Left ventricle myocardium inferior (tissue), 1 donor: Measurements from ENCODE around the gene DNAJB1. TPM values are rescaled to one million over a fixed set of nuclear protein-coding genes. Genes with fewer than 3 reads are reported as not detected.

ENCODE experiments used
- DNase-seq: peaks from one replicate; pipeline ENCODE4 v3.0.0-alpha.2; 2020
- H3K27ac ChIP-seq: fragments of 200-600 bp; replicated peaks from 2 replicates; pipeline ENCODE4 v1.8.0; 2021
- H3K27me3 ChIP-seq: fragments of 200-600 bp; 2 replicates; pipeline ENCODE4 v1.8.0; 2021; ENCODE audit warnings: low read depth
- H3K36me3 ChIP-seq: fragments of 200-600 bp; 2 replicates; pipeline ENCODE4 v1.8.0; 2021
- H3K4me1 ChIP-seq: fragments of 200-600 bp; 2 replicates; pipeline ENCODE4 v1.8.0; 2021
- H3K4me3 ChIP-seq: fragments of 200-600 bp; 2 replicates; pipeline ENCODE4 v1.8.0; 2021; ENCODE audit warnings: mild to moderate bottlenecking, moderate library complexity
- H3K9me3 ChIP-seq: fragments of 200-600 bp; replicated peaks from 2 replicates; pipeline ENCODE4 v1.8.0; 2021
- CTCF ChIP-seq: fragments of 200-600 bp; IDR thresholded peaks from 2 replicates; pipeline ENCODE4 v1.8.0; 2021; ENCODE audit warnings: antibody characterized with exemption, mild to moderate bottlenecking, borderline replicate concordance
- intact Hi-C: fragments of 100-400 bp; cut with micrococcal nuclease; formaldehyde crosslinking; loops from one replicate; pipeline ENCODE4 v1.11.0; 2022
- total RNA-seq: library from RNA; stranded (reverse); fragmentation: NEBNext Ultra II Directional; extraction: Animal tissue kit (Norgen Biotek cat#: 25700); gene quantifications from one replicate; pipeline ENCODE4 v1.2.1, GENCODE V29; 2021
- donor health status: DM: no; HTN: yes; CAD: no; lungs with severe emphysema.

Gene DNAJB1
- total RNA-seq, 1 donor from 2014 or later, result 48.7 TPM

DNA sequence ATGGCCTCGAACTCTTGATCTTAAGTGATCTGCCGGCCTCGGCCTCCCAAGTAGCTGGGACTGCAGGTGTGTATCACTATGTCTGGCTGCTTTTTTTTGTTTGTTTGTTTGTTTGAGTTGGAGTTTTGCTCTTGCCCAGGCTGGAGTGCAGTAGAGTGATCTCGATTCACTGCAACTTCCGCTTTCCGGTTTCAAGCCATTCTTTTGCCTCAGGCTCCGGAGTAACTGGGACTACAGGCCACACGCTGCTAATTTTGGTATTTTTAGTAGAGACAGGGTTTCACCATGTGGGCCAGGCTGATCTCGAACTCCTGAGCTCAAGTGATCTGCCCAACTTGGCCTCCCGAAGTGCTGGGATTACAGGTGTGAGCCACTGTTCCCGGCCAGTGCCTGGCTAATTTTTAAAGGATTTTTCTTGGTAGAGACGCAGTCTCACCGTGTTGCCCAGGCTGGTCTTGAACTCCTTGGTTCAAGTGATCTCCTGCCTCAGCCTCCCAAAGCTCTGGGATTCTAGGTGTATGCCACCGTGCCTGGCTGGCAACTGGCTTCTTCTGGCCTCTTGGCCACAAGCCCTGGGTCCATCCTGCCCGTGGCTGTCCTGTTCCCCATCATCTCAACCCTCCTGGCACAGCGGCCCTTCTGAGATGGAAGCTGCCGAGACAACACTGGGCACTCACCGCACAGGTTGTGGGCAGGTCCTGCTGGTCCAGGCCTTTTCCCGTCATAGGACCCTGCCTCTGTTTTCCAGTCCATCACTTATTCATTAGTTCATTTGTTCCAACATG lies 22.7 kb upstream of the DNAJB1 start:
- H3K4me3 ChIP-seq, result no peak overlapping the region
- no peak for DNase-seq
- peaks cover 48% of the 10 kb centered on the region for H3K4me1 ChIP-seq
- intact Hi-C loops, result no loop called here
- no peak for TF ChIP-seq CTCF
- no peaks in the 10 kb centered on the region for H3K36me3 ChIP-seq
- no peak overlapping the region for H3K27ac ChIP-seq
- H3K9me3 ChIP-seq, result no peaks in the 10 kb centered on the region
- no peaks in the 10 kb centered on the region for H3K27me3 ChIP-seq

- Histone ChIP-seq H3K4me1 (peaks cover 32% of the 10 kb centered on the region), H3K4me3 (peak overlapping the region; percentile 57), H3K9me3 (no peaks in the 10 kb centered on the region), H3K36me3 (no peaks in the 10 kb centered on the region), H3K27me3 (no peaks in the 10 kb centered on the region), H3K27ac (peak overlapping the region; percentile 48)
- intact Hi-C loops, result no loop called here
- no peak for TF ChIP-seq CTCF
- peak; percentile 72 for DNase-seq
Measured at GRCh38 chr19:14536926-14537692, 18.9 kb upstream of the DNAJB1 start.

DNA sequence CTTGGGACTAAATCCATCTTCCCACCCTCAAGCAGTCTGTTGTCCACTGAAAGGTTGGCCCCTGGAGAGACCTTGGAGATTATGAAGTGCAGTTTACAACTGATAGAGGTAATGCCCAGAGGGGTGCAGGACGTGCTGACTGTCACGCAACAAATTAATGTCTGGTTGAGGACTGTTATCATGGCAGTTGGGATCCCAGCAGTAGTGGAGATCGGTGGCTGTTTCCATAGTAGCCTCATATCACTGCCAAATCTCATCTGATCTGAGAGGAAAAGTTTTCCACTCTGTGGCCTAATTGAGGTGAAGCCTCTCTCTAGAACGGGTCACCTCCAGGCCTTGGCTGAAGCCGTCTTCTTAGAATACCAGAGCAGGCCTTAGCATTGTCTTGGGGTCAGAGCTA lies 15.3 kb upstream of the DNAJB1 start:
- Histone ChIP-seq H3K27ac (peak overlapping the region; percentile 62), H3K27me3 (no peaks in the 10 kb centered on the region), H3K9me3 (no peaks in the 10 kb centered on the region), H3K4me3 (no peak overlapping the region), H3K36me3 (no peaks in the 10 kb centered on the region), H3K4me1 (peaks cover 65% of the 10 kb centered on the region)
- intact Hi-C loops, result no loop called here
- no peak for TF ChIP-seq CTCF
- DNase-seq, result no peak

DNA sequence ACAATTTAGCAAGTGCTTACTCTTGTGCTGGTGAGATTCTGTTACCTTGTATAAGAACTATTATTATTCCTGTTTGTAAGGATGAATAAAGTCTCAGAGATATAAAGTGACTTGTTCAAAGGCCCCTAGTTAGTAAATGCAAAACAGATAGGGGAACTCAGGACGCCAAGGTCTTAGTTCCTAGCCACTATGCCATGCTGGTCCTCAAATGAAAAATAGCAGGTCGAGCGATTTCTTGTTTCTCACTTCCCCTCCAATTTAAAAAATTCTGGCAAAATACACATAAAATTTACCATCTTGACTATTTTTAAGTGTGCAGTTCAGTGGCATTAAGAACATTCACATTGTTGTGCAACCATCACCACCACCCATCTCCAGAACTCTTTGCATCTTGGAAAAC lies 12.3 kb upstream of the DNAJB1 start:
- Histone ChIP-seq H3K36me3 (no peaks in the 10 kb centered on the region), H3K4me3 (peak overlapping the region; percentile 82), H3K9me3 (no peaks in the 10 kb centered on the region), H3K27me3 (no peaks in the 10 kb centered on the region), H3K4me1 (peaks cover 49% of the 10 kb centered on the region), H3K27ac (peak overlapping the region; percentile 95)
- DNase-seq, result no peak
- no peak for TF ChIP-seq CTCF
- intact Hi-C loops, result no loop called here

- TF ChIP-seq CTCF, result no peak
- Histone ChIP-seq H3K27ac (peak overlapping the region; percentile 95), H3K4me3 (peak overlapping the region; percentile 82), H3K9me3 (no peaks in the 10 kb centered on the region), H3K27me3 (no peaks in the 10 kb centered on the region), H3K4me1 (peaks cover 49% of the 10 kb centered on the region), H3K36me3 (no peaks in the 10 kb centered on the region)
- DNase-seq, result no peak
- intact Hi-C loops, result no loop called here
Measured at GRCh38 chr19:14530005-14530348, 11.8 kb upstream of the DNAJB1 start.
